SKM-1 (cell line): ENCODE measurements around the gene IKZF2.
A peak's percentile ranks its signal among the peaks of the same experiment; 100 is the strongest.

Experiments
- DNase-seq: peaks from one replicate; lab custom pipeline; 2025; ENCODE audit not compliant: unreplicated experiment; lab: John Stamatoyannopoulos, UW

The IKZF2 gene

DNA sequence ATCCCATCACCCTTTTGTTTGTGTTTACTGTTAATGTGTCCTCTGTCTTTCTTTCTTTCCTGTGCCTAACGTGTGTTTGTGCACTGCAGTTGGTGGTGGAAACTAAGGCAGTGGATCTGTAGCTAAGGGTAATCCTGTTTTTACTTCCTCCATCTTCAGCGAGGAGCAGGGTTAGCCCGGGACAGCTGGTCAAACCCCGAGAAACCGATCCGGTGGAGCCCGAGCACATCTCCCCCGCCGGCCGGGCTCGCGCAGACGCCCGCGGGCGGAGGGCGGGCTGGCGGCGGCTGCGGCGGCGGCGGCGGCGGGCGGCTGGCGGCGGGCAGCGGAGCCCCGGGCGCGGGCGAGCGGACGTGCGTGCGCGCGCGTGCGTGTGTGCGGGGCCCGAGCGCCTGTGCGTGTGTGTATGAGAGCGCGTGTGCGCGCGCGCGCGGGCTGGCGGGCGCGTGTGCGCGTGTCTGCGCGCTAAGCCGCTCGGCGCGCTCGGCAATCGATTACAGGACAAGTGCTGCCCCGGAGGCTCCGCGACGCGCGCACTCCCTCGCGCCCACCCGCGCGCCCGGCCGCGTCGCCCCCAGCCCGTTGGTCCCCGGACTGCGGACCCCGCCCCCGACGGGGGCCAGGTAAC is at the start of gene IKZF2:
Gene IKZF2, minus strand, starts transcription at position 176 of the 628 bp plus-strand sequence. CDS start 2,983 bp downstream, outside the sequence.
- peak; percentile 95 for DNase-seq

DNA sequence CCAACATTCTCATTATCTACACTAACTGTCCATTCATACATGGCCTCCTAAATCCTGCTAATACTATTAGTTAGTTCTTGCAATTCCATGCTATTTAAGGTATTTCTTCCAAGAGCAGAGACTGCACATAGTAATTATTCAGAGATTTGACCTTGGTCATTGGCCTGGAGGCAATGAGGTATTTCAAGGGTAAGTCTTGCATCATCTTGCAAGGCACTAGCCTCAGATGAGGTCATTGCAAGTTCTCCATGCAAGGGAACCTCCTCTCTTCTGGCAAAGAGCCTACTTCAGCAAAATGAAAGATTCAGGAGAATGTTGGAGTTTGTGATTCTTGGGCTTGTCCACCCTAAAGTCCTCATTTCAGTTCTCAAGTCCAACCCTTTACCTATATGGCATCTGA is 48.5 kb upstream of the IKZF2 start:
- no peak for DNase-seq

DNA sequence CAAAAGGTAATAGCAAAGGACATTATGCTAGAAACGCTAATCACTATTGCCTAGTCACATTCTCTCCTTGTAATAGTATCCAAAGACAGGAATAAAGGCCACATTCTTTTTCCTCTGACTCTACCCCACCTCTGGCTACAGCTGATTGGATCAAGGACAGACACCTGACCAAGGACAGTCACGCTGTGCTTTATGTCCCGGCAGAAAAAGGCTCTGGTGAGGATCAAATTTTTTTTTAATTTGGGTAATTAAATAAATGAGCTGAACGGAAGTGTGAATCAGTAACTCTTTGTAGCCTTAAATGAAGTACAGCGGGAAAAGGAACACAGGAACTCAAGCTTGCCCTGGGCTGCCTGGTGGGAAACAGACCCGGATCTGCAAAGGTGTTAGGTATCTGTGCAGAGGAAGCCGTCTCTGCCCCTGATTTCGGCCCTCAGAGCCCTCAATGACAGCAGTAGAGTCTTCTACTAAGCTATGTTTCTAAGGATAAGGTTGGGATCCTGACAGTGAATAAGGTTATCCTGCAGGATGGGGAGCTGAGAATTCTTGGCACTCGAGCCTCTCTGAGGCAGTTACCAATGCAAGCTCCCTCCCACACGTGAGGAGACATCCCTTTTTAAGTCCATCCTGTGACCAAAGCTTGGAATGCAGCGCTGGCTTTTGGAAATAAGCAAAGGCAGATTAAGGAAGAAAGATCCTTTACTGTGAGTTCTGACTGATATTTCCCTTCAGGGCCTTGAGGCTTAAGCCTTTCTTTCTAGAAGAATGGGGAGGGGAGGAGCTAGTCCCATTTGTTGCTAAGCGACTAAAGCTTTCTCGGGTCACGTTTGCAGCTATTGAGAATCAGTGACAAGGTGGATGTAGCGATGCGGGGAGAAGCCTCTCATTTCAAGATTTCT is 37.8 kb upstream of the IKZF2 start:
- no peak for DNase-seq

DNA sequence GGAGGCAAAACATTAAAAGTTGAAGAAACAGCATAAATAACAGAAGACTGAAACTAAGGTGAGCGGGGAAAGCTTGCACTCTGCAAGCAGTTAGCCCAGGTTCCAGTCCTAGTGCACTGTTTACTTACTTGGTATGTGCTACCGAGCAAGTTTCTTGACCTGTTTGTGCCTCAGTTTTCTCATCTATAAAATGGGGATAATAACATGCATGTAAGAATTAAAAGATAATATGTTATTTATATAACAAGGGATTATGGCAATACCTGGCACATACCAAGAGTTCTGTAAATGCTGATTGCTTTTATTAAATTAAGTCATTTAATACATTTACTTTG is 37.1 kb upstream of the IKZF2 start:
- no peak for DNase-seq

DNA sequence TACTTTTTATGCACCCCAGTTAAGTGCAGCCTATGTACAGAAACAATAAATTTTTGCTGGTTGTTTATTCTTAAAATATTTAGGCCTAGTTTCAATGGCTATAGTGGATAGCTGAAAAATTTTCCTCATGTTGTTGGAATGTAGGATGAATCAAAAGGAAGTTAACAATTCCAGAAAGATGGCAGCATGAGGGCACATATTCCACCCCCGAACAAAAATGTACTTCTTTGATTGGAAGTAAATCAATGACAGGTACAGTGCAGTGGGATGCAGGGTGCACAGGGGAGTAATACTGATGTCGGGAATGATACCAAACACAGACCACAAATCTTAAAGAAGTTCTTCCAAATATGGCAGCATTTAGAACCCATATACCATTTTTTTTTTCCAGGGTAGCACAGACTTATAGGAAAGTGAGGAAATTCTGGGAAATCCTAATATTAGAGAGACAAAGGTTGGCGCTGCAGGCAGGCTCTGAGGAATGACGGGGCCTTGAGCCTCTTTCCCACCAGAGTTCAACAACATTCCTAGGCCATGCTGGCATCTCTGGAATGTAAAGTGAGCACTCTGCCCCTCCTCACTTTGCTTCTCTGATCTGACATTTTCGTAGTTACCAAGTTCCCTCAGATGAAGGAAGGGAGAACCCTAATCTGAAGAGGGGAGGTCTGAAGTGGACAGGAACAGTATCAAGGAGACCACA is 36.6 kb upstream of the IKZF2 start:
- DNase-seq = no peak

DNA sequence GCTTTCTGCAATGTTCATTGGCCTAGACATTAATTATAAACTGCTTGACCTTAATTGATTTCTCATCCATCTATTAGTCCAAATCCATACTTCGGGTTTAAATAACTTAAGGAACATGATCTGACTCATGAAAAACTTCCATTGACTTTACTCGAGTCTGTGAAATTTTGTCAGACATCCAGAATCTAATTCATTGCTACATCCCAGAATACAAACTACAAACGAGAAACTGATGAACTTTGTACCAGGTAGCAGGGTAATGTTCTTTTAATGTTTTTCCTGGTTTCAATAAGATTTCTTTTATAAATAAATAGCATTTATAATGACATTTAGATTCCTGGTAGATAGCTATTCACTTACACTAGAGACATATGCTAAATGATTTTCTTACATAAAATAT is 36.0 kb upstream of the IKZF2 start:
- no peak for DNase-seq

DNA sequence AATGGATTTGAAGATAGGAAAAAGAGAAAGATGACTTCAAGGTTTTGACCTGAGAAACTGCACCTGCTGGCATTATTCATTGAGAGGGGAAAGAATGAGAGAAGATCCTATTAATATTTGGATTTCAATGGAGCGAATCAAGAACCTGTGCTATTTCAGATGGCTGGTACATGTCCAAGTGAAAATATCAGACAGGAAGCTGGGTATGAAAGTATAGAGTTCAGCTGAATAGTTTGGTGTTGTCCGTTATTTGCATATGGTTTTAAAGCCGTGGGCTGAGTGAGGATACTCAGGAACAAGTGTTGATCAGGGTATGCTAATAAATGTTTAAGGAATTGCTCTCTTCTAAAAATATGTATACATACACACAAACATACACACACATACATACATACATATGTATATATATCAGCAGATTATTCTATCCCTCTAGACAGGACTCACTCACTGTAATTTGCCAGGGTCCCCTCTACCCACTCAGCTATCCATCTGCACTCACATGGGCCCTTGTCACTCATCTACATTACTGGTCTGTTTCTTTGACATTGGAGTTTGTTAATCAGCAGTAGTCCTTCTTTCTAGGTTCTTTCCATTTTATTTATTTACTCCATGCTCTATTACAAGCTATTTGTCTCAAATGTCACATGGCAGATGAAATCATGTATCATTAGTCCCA is 33.9 kb upstream of the IKZF2 start:
- DNase-seq = no peak

DNA sequence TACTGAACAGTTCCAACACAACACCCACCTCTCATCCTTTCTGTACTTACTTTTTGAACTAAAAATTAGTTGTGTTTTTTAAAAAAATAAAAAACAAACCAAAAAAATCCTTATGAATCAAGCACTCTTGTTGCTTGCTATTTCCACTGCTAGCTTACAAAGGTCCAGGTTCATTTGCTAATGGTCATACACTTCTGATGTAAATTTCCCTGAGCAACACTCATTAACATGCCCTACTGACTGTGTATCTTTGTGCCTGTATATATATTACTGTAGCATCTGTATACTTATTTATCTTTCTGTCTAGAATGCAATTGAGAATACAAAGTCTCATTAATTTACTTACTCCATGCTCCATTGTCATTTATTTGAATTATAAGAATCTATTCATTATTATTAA is 30.3 kb upstream of the IKZF2 start:
- DNase-seq = no peak

DNA sequence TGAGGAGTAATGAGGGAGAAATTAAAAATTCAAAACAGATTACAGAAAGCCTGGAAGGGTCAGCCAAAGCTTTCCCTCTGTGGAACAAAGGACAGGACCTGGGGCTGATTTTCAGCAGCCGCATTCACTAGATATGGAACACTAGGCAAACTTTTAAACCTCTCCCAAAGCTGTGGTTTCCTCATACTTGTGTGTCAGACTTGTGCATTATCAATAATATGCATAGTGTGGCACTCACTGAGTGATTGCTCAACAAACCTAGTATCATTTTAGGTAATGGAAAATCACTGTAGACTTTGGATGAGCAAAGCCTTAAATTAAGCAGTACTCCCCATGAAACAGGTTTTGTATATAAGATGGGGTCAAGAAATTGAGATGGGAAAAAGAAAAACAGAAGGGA is 26.3 kb upstream of the IKZF2 start:
- DNase-seq = no peak

DNA sequence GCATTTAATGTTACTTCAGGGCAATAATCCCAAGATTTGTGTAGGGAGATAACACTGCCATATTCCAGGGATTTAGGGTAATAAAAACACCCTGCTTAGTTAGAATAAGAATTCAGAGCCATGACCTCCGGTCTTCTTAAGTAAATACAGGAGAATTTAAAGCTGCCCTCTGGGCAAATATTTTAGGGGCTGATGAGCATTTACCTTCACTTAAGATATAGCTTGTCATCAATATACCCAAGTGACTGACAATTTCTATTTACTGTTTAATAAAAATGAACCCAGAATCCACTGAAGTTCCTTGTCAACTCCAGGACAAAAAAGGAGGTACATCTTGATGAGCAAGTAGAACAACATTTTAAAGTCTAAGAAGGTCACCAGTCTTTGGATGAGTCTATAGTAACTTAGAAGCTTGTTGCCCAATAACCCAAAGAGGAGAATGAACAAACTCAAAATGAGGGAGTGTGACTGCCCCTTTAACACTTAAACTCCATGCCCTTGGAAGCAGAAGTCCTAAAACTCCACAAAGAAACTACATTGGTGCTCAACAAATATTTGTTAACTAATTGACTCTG is 24.3 kb upstream of the IKZF2 start:
- no peak for DNase-seq

DNA sequence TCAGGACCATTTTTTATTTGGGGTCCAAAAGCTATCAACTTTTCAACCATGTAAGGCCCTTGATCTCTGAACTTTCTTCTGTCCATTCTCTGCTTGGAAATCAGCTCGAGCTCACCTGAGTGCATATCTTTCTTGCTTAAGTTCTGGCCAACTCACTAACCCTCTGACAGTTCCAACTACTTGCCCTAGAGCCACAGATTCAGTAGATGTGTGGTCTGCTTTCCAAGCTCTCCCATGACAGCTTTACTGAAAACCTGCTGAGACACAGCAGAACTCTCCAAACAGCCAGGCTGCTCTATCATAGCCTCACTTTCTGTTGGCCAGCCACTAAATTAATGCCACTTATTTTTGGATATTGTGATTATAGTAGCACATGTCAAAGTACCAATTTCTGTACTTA is 21.2 kb upstream of the IKZF2 start:
- DNase-seq = no peak

DNA sequence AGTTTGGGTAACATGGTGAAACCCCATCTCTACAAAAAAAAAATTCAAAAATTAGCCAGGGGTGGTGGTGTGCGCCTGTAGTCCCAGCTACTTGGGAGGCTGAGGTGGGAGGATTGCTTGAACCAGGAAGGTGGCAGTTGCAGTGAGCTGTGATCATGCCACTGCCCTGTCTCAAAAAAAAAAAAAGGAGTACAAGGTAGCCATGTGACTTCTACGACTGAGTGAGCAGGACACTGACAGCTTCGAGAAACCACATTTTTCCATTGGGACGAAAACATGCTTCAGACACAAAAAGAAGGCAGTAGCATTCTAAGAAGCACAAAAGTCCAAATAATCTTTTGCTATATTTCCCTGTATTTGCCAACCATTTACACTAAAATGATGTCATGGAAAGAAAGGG is 19.7 kb upstream of the IKZF2 start:
- DNase-seq = no peak

DNA sequence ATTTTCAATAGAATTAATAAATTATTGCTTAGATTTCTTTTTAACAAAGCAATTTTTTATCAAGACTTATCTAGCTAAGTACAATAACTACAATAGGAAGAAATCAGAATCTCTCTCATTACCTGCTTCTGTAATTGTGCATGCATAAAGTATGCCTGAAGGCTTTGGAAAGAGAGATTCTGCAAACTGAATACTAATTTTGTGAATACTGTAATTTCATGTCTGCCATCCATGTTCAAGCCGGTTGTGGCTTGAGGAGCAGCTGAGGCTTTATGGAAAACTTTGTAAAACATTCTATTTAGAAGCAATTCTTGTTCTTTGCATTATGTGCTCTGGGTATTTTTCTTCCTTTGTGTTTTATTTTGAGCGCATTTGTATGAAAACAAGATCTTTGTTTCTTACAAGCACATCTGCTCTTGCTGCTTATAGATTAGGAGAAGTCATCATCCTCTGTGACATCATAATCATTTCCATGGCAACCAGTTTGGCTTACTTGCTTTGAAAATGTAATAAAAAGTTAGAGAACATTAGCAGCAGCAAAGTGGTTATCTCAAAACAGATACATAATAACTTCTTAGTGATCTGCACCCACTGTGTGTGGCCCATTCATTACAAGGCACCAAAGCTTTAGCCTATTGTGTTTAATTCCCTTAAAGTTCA is 16.0 kb upstream of the IKZF2 start:
- DNase-seq = no peak

DNA sequence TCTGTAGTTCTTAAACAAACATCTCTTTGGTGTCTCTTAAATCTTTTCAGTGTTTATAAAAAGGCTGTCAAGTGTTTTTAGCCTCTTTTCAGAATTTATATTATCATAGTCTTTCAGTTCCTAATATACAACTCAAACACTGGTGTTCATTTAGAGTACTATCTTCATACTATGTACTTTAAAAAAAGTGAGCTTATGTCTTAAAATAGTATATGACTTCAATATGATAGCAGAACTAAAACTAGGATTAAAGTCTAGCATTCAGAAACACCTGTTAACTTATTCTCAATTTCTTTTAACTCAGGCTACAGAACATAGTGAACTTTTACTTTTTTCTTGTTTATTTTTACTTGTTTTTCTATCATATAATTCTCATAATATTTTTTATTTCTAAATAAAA is 14.7 kb upstream of the IKZF2 start:
- no peak for DNase-seq

DNA sequence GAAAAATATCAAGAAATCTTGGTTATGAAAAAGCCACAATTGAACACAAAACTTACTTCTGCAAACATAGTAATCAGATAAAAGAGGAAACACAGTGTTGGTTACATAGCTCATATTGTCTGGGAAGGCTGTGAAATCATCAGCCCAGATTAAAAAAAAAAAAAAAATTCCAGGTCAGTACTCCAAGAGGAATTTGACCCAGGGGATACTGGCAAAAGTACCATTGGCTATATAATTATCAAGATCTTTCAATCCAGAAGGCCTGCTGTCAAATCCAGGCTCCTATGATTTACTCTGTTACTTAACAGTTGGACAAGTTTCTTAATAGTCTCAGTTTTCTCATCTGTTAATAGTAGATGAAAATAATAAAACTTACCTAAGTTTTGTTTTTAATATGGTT is 12.9 kb upstream of the IKZF2 start:
- no peak for DNase-seq

DNA sequence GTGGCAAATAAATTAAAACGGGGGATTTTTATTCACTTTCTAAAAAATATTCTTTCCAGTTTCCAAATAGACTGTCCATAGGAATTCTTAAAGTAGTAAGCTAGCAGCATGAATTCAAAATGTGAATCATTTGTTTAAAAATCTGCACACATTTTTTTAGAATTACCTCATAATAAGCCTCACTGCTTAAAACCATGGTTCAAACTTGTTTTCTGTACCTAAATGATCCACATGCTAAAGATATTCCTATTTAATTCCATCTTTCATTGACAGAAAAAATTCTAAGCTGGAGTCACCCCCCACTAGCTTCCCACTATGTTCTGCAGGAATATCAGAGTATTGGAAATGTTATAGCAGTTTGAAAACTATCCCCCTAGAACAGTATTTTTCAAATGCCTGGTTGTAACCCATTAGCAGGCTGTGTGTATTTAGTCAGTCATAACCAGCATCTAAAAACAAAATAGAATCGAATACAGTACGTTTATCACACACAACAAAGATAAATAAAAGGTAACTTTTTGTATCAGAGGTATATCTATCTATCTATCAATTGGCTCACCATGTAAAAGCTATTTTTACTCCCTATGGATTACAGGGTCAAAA is 11.2 kb upstream of the IKZF2 start:
- no peak for DNase-seq

DNA sequence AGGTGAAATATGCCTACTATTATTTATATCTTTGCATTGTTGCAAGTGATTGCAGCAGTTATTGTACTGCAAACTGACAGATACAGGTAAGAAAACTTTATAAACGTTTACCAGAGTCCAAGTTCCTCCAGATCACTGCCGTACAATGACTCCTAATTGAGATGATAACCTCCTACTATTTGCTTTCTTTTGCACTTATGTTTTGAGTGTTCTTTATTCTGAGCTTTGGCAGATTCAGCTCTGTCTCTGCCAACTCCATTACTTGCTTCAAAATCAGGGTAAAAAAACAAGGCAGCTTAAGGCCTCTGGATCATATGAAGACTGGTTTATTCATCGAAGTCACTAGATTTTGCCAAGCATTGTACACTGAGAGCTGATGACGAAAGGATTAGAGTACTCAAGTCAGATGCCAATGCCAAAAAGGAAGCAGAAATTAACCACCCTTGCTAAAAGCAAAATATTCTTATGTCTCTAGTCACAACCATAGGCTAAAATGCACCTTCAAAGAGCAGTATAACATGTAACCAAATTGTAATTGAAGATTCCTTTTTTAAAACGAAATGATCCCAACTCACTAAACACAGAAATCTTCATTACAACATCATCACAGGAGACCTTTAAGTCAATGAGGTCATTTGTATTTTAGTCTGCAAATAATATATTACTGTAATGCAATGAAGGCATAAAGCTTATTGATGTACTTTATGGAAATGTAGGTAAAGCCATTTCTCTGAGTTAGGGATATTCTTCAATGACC is 10.5 kb upstream of the IKZF2 start:
- no peak for DNase-seq

DNA sequence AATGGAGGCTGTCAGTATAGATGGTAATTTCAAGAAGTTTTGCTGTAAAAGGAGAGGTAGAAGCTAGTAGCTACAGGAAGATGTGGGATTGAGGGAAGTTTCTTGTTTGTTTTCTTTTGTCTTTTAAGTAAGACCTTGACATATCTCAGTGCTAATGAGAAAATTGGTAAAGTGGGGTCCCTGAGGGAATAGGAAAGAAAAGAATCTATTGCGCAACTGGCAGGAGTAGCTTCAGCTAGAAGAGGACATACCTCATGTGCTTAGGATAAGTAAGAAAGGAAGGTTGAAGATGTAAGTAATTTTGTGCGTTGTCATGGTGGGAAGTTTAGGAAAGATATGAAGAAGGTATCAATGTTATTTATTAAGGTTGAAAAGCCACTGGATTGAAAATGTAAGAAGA is 8.4 kb upstream of the IKZF2 start:
- no peak for DNase-seq

DNA sequence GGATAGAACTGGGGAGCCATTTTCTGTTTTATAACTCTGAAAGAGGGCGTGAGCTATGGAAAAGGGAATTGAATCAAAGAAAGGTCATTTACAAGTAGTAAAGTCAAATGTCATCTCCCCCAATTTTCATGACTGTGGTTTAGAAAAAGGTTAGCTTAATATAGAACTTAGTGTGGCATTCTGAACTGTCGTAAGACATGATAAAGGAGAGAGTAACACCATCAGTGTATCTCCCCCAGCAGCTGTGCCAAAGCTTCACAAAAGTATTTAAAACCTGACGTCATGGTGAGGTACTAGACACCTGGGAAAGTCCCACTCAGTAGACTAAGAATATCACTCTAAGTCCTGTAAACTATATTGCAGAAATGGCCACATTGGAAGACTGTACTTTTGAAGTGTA is 5.8 kb upstream of the IKZF2 start:
- DNase-seq = no peak

DNA sequence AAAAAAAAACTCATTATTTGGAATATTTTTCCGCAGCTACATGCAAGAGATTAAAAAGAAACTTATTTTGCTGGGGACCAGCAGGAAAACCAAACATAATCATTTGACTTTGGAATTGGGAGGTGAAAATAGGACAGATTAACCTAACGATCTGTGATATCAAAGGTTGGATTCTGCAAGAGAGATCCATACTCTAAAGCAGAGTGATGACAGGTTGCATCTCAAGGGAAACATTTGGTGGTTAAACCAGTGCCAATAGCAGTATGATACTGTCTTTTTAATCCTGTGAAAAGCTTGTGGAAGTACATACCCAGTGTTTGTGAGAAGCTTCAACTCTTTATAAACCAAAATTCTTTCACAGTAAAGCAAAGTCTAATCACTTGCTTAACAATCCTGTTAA is 5.3 kb upstream of the IKZF2 start:
- no peak for DNase-seq
